ENCODE results near the gene PPP6R3. TPM values are rescaled to one million over a fixed set of nuclear protein-coding genes. Genes with fewer than 3 reads are reported as not detected.
"Not testable (repeated sequence)": the region's sequence is repeated elsewhere in the genome, so short reads cannot be mapped to it uniquely, and the experiment has no call there.

PPP6R3 gene
- total and polyA plus RNA-seq, 2 of the 8 experiments (the other 6 are each of a cell fraction or from before 2014, with no cell fraction given), result 44.6 to 150 TPM

DNA sequence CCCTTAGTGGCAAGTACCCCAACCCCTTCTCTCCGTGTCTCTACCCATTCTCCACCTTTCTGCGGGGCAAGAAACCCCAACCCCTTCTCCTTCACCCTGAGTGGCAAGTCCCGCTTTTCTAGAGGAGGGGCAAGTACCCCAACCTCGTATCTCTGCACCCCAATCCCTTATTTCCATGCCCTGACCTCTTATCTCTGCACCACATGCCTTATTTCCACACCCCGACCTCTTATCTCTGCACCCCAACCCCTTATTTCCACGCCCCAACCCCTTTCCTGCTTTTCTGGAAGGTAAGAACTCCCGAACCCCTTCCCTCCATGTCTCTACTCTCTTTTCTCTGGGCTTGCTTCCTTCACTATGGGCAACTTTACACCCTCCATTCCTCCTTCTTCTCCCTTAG is 174.1 kb downstream of the PPP6R3 start:
- H2AK5ac ChIP-seq (ENCODE audit: low read depth, low read length); H3K36me3 ChIP-seq (ENCODE audit: control insufficient read depth in 2 of 4, insufficient read depth in 4 of 4, low read length in 3 of 4); H3K14ac ChIP-seq (ENCODE audit: insufficient read length); H3K4me3 ChIP-seq (ENCODE audit: extremely low read depth in 1 of 4, insufficient read depth in 2 of 4, low read depth in 3 of 4, low read length in 4 of 4); H3K9me3 ChIP-seq (ENCODE audit: insufficient read depth in 2 of 2, low read depth in 1 of 2, low read length in 1 of 2); H3K4me2 ChIP-seq (ENCODE audit: insufficient read depth in 1 of 2, low read depth in 2 of 2, low read length in 2 of 2); H4K91ac ChIP-seq (replicated peaks; ENCODE audit: insufficient read length, low read length); H3K4ac ChIP-seq (replicated peaks; ENCODE audit: insufficient read length, low read depth, low read length); H2BK15ac ChIP-seq (ENCODE audit: low read length); H3K23ac ChIP-seq (ENCODE audit: insufficient read length); H2BK20ac ChIP-seq (ENCODE audit: low read length); H3K27ac ChIP-seq (ENCODE audit: low read depth, low read length); H2BK120ac ChIP-seq (replicated peaks; ENCODE audit: low read depth, low read length); H3K79me1 ChIP-seq (ENCODE audit: low read depth, low read length); H2BK5ac ChIP-seq (ENCODE audit: low read depth, low read length); H4K8ac ChIP-seq (ENCODE audit: extremely low read depth, insufficient read depth, low read length); H2BK12ac ChIP-seq (ENCODE audit: low read depth, low read length); H3K79me2 ChIP-seq (ENCODE audit: control insufficient read depth in 1 of 2, insufficient read depth in 2 of 2, low read length in 2 of 2); H3K56ac ChIP-seq (replicated peaks; ENCODE audit: insufficient read length, low read depth, low read length); H4K5ac ChIP-seq (ENCODE audit: insufficient read length, low read depth, low read length); DNase-seq (ENCODE audit: low read depth in 1 of 2, low spot score in 2 of 2); POLR2A ChIA-PET (ENCODE audit: partially characterized antibody); H4K20me1 ChIP-seq (replicated peaks in 1 of 2; ENCODE audit: control insufficient read depth in 1 of 2, insufficient read depth in 2 of 2, low read length in 2 of 2); H3K9ac ChIP-seq (replicated peaks in 1 of 4; ENCODE audit: extremely low read depth in 1 of 4, low read depth in 3 of 4, low read length in 3 of 4); H2AFZ ChIP-seq (ENCODE audit: low read length); H3K18ac ChIP-seq (ENCODE audit: extremely low read depth, low read length); H3K27me3 ChIP-seq (replicated peaks in 1 of 4; ENCODE audit: control insufficient read depth in 3 of 4, extremely low read depth in 1 of 4, insufficient read depth in 3 of 4, low read length in 3 of 4); FAIRE-seq; H3K4me1 ChIP-seq (replicated peaks in 1 of 4; ENCODE audit: control insufficient read depth in 3 of 4, insufficient read depth in 4 of 4, low read length in 3 of 4); H3K23me2 ChIP-seq (ENCODE audit: low read depth, low read length): not testable (repeated sequence)
- WGBS, 2 experiments (ENCODE audit: extremely low coverage in 1 of 2, insufficient coverage in 1 of 2, insufficient read length in 1 of 2, insufficient replicate concordance in 2 of 2, low coverage in 1 of 2, low lambda C conversion rate in 2 of 2, missing lambda C conversion rate in 1 of 2), result 90% methylated on average over 7 of the region's 7 CpGs; no CpG with 5 or more reads in 1 of the 2 experiments
- CTCF ChIA-PET (ENCODE audit: partially characterized antibody), result interaction anchor here (1.2 to 1.9 kb wide), 2 partner anchors 23 to 51 kb away, joined by 3 to 5 read pairs; no protein-coding TSS in a partner anchor

DNA sequence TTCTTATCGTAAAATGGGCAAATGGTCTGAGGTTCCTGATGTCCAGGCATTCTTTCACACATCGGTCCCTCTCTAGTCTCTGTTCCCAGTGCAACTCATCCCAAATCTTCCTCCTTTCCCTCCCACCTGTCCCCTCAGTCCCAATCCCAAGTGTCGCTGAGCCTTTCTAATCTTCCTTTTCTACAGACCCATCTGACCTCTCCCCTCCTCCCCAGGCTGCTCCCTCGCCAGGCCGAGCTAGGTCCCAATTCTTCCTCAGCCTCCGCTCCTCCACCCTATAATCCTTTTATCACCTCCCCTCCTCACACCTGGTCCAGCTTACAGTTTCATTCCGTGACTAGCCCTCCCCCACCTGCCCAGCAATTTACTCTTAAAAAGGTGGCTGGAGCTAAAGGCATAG is 174.6 kb downstream of the PPP6R3 start:
- not testable (repeated sequence) for H3K14ac ChIP-seq (ENCODE audit: insufficient read length); H3K27ac ChIP-seq (ENCODE audit: low read depth, low read length); H4K20me1 ChIP-seq (replicated peaks in 1 of 2; ENCODE audit: control insufficient read depth in 1 of 2, insufficient read depth in 2 of 2, low read length in 2 of 2); H3K56ac ChIP-seq (replicated peaks; ENCODE audit: insufficient read length, low read depth, low read length); H2BK15ac ChIP-seq (ENCODE audit: low read length); H3K4me2 ChIP-seq (ENCODE audit: insufficient read depth in 1 of 2, low read depth in 2 of 2, low read length in 2 of 2); H2AK5ac ChIP-seq (ENCODE audit: low read depth, low read length); DNase-seq (ENCODE audit: low read depth in 1 of 2, low spot score in 2 of 2); H3K79me2 ChIP-seq (ENCODE audit: control insufficient read depth in 1 of 2, insufficient read depth in 2 of 2, low read length in 2 of 2); H4K91ac ChIP-seq (replicated peaks; ENCODE audit: insufficient read length, low read length); H4K5ac ChIP-seq (ENCODE audit: insufficient read length, low read depth, low read length); H3K9me3 ChIP-seq (ENCODE audit: insufficient read depth in 2 of 2, low read depth in 1 of 2, low read length in 1 of 2); H3K9ac ChIP-seq (replicated peaks in 1 of 4; ENCODE audit: extremely low read depth in 1 of 4, low read depth in 3 of 4, low read length in 3 of 4); H2AFZ ChIP-seq (ENCODE audit: low read length); H3K4me1 ChIP-seq (replicated peaks in 1 of 4; ENCODE audit: control insufficient read depth in 3 of 4, insufficient read depth in 4 of 4, low read length in 3 of 4); H3K4ac ChIP-seq (replicated peaks; ENCODE audit: insufficient read length, low read depth, low read length); H3K18ac ChIP-seq (ENCODE audit: extremely low read depth, low read length); H3K79me1 ChIP-seq (ENCODE audit: low read depth, low read length); H3K27me3 ChIP-seq (replicated peaks in 1 of 4; ENCODE audit: control insufficient read depth in 3 of 4, extremely low read depth in 1 of 4, insufficient read depth in 3 of 4, low read length in 3 of 4); H3K23me2 ChIP-seq (ENCODE audit: low read depth, low read length); H3K36me3 ChIP-seq (ENCODE audit: control insufficient read depth in 2 of 4, insufficient read depth in 4 of 4, low read length in 3 of 4); H2BK12ac ChIP-seq (ENCODE audit: low read depth, low read length); FAIRE-seq; H3K4me3 ChIP-seq (ENCODE audit: extremely low read depth in 1 of 4, insufficient read depth in 2 of 4, low read depth in 3 of 4, low read length in 4 of 4); H2BK120ac ChIP-seq (replicated peaks; ENCODE audit: low read depth, low read length); H2BK5ac ChIP-seq (ENCODE audit: low read depth, low read length); H3K23ac ChIP-seq (ENCODE audit: insufficient read length); H4K8ac ChIP-seq (ENCODE audit: extremely low read depth, insufficient read depth, low read length); H2BK20ac ChIP-seq (ENCODE audit: low read length)
- 83% methylated on average over 6 of the region's 7 CpGs; no CpG with 5 or more reads in 1 of the 2 experiments for WGBS, 2 experiments (ENCODE audit: extremely low coverage in 1 of 2, insufficient coverage in 1 of 2, insufficient read length in 1 of 2, insufficient replicate concordance in 2 of 2, low coverage in 1 of 2, low lambda C conversion rate in 2 of 2, missing lambda C conversion rate in 1 of 2)
- ChIA-PET CTCF (ENCODE audit: partially characterized antibody) (interaction anchor here (1.2 to 1.9 kb wide), 2 partner anchors 22 to 51 kb away, joined by 3 to 5 read pairs; no protein-coding TSS in a partner anchor), POLR2A (ENCODE audit: partially characterized antibody) (interaction anchor here (1.4 kb wide), 1 partner anchor 115 kb away, joined by 3 read pairs; no protein-coding TSS in a partner anchor)
